NOMO-1 (cell line): ENCODE measurements around the gene RIBC1.
"Not testable (repeated sequence)": the region's sequence is repeated elsewhere in the genome, so short reads cannot be mapped to it uniquely, and the experiment has no call there.

Experiments
- DNase-seq, 2 experiments: peaks; one replicate each; lab custom pipeline; 2025; ENCODE audit not compliant: unreplicated experiment in 2 of 2; lab: John Stamatoyannopoulos, UW

Gene RIBC1

DNA sequence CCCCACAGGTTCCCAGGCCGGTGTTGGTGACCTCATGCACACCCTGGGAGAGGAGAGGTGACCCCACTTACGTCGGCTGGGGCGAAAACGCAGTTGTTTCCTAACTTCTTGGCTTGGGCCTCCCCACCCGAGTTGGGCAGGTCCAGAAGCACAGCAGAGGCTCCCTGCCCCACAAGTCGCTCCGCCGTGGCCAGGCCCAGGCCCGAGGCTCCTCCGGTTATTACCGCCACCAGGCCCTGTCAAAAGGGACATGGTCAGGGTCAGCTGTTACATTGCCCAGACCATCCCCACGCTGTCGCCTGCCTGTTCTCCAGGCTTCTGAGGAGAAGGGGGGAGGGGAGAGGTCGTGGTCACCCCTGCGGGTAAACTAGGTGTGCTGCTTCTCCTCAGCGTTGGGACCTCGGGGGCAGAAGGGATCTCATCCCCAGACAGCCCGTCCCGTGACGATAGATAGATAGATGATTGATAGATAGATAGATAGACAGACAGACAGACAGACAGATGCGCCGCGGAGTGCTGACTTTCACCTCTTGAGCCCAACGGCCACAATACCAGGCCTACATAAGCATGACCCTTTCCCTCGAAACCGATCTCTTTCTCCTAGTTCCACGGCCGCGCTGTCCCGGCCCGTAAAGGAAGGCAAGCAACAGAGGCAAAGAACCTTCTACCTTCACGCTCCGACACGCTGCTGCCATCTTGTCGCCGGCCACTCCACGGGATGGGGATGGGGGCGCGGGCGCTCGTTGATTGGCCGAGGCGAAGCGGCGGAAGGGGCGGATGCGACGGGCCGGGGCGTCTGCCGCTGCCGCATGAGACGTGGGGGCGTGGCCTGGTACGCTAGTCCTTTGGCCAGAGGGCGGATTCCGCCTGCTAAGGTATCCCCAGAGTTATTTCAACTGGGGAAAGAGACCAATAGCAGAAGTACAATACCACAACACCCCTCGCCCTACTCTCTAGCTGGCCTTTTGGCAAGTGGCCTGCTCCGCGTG lies 11.3 kb downstream of the RIBC1 start, which contains the start of gene HSD17B10:
Gene HSD17B10 (minus strand): TSS at position 720 of the 989 bp plus-strand sequence. CDS start 25 bp downstream, at position 695.
- peak; percentile 86 to 89 for DNase-seq

DNA sequence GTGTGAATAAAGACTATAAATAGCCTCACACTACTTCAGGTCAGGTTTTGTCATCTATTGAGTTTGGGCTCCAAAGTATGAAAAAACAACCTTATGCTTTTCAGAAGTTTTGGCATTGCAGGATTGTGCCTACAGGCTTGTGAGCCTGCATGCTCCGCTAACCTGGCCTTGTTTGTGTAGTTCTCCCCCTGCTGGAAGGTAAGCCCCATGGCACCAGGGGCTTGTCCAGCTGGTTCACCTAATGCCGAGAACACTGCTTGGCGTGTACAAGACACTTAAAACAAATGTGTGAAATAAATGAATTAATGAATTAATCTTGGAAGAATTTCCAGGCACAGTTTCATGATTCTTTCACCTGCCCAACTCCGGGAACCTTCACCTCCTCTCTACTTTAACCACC lies 13.3 kb downstream of the RIBC1 start:
- DNase-seq = peak; percentile 59 to 65

DNA sequence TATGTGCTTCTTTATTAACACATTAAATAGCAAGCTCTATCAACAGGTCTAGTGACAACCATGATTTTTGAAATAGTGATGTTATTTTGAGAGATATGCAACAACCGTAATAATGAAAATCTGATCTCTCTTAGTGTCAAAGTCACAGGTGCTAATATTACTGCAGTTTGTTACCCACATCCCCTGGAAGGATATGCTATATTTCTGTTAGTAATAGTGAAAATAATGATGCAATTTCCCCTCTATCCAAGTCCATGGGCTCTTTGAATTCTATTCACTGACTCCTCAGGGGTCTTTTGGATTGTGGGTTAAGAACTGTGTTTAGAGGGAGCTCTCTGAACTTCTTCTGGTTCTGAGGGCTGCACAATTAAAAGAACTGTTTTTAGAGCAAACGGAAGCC lies 14.5 kb downstream of the RIBC1 start:
- no peak for DNase-seq

DNA sequence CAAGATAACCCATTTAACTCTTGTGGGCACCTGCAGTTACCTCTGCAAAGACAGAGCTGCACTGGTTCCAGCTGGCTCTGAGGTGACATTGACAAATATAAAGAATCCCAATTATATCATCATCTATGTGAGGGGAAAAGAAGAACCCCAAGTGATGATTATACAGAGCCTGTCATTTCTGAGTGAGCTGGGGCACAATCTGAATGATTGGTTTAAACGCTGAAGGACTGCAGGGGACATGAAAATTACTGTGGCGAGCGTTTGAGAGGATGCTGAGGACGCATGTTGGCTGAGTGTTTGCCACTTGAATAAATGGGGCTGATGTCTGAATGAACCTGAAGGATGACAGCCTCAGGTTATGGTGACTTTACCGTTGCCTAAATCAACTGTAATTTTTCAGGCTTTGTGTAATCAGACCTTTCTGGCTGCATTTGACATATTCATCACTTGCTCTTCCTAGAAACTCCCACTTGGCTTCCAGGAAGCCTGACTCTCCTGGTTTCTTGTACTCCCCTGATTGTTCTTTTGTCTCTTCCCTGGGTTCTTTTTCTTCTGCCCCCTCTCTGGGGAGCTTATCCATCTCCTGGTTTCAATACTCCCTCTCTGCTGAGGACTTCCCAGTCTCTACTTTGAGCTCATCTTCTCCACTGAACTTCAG lies 15.6 kb downstream of the RIBC1 start:
- no peak for DNase-seq

DNA sequence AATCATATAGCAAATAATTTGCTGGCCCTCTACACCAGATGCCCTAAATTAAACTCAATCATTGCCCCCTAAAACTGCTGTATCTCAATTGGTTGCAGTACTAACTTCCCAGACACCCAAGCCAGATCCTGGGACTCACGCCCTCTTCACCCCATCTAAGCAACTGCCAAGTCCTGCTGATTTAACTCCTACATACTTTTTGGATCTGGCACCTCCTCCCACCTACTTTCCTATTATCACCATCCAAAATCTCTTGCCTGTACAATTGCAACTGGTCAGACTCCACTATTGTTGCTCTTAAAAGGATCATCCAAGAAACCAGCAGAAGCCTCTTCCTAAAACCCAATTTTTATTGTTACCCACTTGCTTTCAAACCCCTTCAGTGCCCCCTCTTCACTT lies 16.2 kb downstream of the RIBC1 start:
- DNase-seq = no peak

DNA sequence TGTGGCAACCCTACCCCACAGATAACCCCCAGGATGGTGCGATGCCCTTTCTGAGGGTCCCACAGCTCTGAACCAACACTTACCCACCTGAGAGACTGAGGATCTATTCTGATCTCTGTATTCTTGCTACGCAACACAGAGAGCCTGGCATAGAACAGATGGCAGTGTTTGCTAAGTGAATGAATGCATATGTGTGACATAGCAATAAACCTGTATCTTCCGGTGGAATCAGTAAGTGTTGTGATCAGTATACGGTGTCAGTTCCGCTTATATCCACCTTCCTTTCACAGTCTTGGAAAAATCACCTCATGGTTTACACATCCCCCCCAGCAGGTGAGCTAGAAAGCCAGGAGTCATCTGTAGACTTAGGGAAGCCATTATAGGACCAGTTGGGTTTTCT lies 17.4 kb downstream of the RIBC1 start:
- peak in 1 of 2 experiments; percentile 50 for DNase-seq

DNA sequence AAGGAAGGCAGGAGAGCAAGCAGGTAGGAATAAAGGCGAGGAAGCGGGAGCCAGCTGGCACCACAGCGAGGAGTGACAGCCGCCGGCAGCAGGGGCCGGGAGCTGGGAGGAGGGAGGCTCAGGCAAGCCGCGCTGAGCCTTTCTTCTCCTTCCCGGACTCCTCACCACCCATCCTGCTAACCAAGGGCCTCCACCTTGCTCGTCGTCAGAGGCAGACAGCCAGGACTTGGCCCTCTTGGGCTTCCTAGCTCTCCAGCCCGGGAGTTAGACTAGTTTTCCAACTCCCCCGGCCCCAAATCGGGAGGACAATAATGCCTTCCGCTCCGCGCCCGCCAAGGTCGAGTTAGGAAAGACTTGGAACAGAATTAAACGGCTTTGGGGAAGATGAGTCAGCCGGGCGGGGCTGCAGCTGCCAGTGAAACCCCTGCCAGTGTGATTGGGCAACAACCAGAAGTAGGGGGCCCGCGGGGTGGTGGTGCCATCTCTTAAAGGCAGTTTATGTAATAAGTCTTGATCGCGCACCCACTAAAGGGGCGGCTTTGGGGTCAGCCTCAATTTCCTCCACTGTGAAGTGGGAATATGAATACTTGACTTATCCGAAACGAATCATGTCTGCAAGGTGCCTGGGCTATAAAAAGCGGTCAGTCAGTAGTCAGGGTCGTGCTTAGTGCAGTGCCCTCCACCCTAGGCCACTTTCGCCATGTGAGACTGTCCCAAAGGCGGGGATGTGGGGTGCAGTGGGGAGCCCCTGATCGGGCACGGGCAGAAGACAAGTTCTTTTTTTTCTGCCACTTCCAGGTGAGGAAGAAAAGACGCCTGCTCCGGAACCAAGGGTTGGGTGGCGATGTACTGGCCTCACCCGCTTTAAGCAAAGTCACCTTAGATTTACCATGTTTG lies 18.2 kb downstream of the RIBC1 start:
- DNase-seq = peak; percentile 81 to 87

DNA sequence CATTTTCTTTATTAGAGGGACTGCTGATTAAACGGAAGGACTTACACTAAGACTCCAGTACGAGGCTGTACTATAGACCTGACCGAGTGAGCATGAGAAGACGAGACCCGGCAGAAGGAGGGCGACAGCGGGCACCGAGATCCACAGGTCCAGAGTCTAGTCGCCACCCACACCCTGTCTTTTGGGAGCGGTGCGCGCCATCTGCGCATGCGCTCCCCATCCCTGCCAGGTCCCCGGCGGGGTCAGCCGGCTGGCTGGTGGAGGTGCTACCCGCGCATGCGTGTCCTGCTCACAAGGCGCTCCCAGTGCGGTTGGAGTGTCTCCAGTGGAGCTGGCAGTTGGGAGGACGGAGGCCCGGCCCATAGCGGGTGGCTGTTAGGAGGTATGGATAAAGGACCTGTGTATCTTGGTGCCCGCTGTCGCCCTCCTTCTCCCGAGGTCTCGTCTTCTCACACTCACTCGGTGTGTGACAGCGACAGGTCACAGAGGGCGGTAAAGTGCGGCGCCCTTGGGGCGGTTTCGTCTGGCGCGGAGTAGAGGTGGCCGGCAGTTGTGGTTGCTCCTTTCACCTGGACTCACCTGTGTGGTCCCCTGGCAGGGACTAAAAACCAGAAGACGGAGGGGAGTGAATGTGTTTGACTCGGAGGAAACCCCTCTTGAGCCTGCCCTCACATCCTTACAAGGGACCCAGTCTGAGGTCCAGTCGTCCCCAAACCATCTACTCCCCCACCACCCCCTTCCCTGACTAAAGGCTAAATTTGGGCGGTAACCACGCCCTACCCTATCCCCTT lies 19.1 kb downstream of the RIBC1 start:
- peak; percentile 67 to 69 for DNase-seq

DNA sequence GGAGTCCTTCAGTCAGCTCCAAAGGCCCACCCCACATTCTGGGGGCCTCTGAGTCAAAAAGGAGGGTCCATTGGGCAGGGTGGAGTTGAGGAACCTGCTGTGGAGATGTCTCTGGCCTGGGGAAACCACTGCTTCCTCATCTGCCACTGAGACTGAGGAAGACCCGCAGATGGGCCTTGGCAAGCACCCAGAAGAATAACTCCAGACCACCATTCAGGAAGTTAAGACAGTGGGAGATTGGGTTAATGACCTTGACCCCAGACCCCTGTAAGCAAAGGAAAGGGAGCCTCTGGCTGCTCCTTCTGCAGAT lies 19.6 kb downstream of the RIBC1 start:
- peak; percentile 54 to 60 for DNase-seq

DNA sequence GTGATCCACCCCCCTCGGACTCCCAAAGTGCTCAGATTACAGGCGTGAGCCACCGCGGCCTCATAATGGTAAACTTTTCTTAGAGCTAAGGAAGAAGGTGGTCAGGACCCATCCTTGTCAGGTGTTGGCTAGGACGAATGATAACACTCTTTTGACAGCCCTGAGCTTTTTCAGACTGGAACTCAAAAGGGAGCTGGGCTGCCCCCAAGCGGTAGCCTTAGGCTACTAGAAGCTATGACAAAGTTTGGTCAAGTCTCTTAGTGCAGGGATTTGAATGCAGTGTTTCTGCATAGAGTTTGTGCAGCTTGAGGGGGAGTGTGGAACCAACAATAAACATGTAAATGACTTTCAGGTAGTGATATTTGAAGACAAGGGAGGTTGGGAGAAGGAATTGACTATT lies 23.3 kb downstream of the RIBC1 start:
- DNase-seq = peak; percentile 49 to 50

DNA sequence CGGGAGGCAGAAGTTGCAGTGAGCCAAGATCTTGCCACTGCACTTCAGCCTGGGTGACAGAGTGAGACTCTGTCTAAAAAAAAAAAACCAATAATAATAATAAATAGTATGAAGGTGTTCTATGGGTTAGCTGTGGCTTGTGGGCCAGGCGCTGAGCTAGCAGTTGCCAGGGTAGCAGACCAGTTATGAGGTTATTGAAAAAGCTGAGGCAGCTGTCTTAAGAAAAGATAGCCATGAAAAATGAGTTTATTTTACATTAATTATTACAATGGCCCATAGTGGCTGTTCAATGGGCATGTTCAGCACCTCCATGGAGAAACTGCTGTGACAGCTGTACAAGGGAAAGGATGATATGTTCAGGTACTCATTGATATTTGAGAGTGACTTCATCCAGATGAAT lies 24.8 kb downstream of the RIBC1 start:
- DNase-seq = no peak

DNA sequence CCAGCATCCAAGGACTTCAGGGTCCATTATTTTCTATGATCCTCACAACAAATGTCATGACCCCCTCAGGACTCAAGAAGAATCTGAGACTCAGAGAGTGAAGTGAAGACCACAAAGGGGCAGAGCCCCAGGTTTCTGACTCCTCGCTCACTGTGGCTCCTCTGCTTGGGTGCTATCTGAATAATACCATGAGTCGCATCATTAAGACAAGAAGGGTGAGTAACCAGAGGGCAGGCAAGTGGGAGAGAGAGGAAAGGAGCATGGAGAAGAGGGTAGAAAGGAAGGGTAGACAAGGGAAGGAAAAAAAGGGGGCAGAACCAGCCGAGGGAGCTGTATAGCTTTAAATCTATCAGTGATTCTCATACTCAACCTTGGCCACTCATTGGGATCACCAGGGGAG lies 27.0 kb downstream of the RIBC1 start:
- DNase-seq = no peak

DNA sequence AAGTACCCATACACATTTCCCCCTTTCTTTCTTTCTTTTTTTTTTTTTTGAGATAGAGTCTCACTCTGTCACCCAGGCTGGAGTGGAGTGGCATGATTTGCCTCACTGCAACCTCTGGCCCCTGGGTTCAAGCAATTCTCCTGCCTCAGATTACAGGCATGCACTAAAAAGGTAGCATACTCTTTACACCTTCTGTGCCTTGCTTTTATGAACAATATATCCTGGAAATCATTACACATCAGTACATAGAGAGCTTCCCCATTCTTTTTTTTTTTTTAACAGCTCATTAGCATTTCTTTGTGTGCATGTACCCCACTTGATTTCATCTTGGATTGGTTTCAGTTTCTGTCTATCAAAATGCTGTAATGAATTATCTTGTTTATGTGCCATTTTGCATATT lies 30.1 kb downstream of the RIBC1 start:
- DNase-seq = no peak

DNA sequence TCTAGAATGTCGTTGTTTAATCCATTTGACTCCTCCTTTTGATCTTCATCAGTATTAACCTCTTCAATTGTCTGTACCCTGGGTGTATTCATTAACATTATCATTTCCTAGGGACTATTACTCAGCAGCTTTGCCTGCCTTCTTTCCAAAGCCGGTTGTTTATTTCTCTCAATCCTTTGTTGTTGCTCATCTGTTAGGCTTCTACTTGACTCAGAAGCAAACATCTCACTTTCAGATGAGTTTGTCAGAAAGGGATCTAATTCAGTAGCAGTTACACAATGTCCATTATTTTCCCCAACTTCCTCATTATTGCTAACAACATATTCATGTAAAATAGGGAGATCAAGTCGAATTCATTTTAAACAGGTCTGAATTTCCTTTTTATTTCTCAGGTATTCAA lies 33.6 kb downstream of the RIBC1 start:
- DNase-seq = peak in 1 of 2 experiments; percentile 41

DNA sequence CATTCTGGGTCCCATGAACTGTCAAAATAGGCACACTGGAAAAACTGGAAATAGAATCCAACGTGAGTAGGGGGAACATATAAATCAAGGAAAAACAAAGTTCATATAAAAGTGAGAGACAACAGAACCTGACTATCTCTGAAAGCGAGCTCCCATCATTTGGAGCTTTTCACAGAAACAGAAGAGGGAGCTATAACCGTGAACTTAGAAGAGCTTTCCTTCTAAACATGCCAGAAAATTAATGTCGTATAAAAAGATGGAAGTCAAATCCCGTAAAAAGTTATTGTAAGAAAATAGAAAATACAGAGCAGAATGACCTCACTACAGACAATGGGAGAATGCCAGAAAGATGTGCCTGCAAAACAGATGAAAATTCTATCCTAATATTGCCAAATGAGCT lies 35.4 kb downstream of the RIBC1 start:
- no peak for DNase-seq

DNA sequence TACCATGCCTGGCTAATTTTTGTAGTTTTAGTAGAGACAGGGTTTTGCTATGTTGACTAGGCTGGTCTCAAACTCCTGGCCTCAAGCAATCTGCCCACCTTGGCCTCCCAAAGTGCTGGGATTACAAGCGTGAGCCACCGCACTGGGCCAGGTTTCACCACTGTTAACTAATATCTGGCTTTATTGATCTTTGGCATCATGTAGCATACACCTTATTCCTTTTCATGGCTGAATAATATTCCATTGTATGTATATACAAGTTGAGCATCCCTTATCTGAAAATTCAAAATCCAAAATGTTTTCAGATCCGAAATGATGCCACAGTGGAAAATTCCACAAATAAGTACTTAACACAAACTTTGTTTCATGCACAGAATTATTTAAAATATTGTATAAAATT lies 46.0 kb downstream of the RIBC1 start:
- DNase-seq = not testable (repeated sequence)

DNA sequence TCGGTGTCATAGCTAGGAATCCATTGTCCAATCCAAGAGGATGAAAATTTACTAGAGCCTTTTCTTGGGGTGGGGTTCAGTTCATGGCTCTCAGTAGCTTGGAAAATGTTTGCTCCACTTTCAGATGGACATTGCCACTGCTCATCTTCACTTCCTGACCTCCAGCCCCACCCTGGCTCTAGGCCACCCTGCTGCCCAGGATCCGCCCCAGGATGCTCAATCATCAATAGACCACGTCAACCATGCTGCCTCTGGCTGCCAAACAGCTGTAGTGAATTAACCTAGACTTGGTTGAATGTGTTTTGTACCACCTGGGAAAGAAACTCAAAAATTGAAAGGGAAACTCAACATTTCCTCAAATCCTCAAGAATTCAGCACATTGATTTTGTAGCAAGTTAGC lies 48.7 kb downstream of the RIBC1 start:
- DNase-seq = no peak

DNA sequence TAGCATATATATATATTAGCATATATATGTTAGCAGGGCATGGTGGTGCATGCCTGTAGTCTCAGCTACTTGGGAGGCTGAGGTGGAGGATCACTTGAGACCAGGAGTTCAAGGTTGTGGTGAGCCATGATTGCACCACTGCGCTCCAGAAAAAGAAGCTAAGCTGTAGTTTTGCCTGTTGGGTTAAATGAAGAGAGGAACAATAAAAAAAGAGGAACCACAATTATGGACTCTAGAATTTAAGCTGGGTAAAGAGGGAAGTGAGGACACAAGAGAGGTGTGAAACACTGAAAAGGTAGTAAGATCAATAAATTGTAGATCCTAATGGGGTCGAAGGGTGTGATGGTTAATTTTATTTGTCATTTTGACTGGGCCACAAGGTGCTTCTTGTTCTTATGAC lies 52.0 kb downstream of the RIBC1 start:
- peak; percentile 72 to 95 for DNase-seq

DNA sequence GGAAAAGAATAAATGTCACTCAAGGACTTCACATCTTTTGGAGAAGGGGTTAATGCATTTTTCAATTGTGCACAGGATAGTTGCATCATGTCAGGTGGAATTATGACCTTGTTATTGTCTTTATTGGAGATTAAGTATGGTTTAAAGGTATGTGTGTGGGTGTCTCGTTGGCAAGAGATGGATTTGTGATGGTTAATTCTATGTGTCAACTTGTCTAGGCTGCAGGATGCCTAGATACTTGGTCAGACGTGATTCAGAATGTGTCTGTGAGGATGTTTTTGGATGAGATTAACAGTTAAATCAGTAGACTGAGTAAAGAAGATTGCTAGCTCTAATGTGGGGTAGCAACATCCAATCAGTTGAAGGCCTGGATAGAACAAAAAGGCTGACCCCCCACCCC lies 53.7 kb downstream of the RIBC1 start:
- no peak for DNase-seq

DNA sequence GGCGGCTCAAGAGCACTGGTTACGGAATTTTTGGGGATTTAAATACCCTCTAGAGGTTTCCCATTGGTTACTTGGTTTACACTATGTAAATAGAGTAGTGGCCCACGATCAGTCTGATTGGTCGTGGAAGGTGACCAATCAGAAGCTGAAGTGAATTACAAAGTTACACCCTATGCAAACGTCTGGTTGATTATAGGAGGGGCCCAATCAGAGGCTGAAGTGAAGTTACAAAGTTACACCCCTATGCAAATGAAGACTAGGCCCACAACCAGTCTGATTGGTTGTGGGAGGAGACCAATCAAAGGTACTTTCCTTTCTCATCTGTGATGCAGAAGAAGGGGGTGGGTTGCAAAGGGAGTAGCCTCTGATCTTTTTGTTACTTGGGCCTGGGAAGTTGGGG lies 56.6 kb downstream of the RIBC1 start:
- DNase-seq = no peak
